ENCODE results near the gene MITF.

DNA sequence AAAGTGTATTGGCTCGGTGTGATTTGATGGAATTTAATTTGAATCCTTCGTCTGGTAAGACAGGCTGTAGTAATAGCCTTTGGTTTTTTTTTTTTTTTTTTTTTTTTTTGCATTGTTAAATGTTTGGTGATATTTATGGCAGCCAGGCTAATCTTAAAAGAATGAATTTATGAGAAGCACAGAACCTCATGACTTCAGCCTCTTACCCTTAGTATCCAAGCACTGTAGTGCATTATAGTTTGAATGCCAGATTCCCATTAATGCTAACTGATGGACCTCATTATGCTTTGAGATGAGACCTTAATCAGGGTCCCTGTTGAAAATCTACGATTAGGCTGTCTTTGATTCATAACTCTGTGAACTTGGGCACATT is 149.7 kb downstream of the MITF start:
- TF ChIP-seq CTCF (IDR thresholded peaks at IDR 0.05 in 8 of 11, conservative IDR thresholded peaks at IDR 0.05 in 3 of 11): no peak
- TF ChIP-seq POLR2AphosphoS5 (IDR thresholded peaks at IDR 0.05): no peak

All from spleen (tissue), 7 donors.